Tibial artery (tissue), 4 donors: Measurements from ENCODE around the gene FGF11.

Source experiments
- DNase-seq, 2 donors: peaks; one replicate each; pipeline ENCODE4 v3.0.0-alpha.2; 2019
- H3K27ac ChIP-seq, 2 donors: fragments of 200-600 bp; sonication (generic) in 1 of 2; 1 replicate in 1 of 2; 2 replicates in 1 of 2; pipeline ENCODE4 v1.5.1; 2018 to 2019; ENCODE audit warnings: mild to moderate bottlenecking in 1 of 2
- H3K27me3 ChIP-seq, 2 donors: fragments of 200-600 bp; sonication (generic) in 1 of 2; one replicate each; pipeline versions ENCODE4 v1.5.1 to v1.6.0; 2016 to 2019
- H3K36me3 ChIP-seq, 3 donors: fragments of 200-600 bp; sonication (generic) in 2 of 3; one replicate each; pipeline ENCODE4 v1.5.1; 2016 to 2019; ENCODE audit warnings: mild to moderate bottlenecking in 2 of 3
- H3K4me1 ChIP-seq, 4 donors: fragments of 200-600 bp; sonication (generic) in 2 of 4; 1 replicate in 3 of 4; 2 replicates in 1 of 4; pipeline ENCODE4 v1.5.1; 2016 to 2019
- H3K4me3 ChIP-seq, 2 donors: fragments of 200-600 bp; sonication (generic) in 1 of 2; 1 replicate in 1 of 2; 2 replicates in 1 of 2; pipeline ENCODE4 v1.5.1; 2018 to 2019; ENCODE audit warnings: mild to moderate bottlenecking in 2 of 2
- H3K9me3 ChIP-seq, 3 donors: fragments of 200-600 bp; sonication (generic) in 1 of 3; one replicate each; pipeline ENCODE4 v1.5.1; 2016 to 2019
- CTCF ChIP-seq, 2 experiments: fragments of 200-600 bp in 1 of 2; fragments of 450-650 bp in 1 of 2; IDR thresholded peaks; one replicate each; pipeline ENCODE4 v1.5.1; 2017 to 2019; ENCODE audit warnings: antibody characterized with exemption in 2 of 2, mild to moderate bottlenecking in 1 of 2, moderate library complexity in 1 of 2
- intact Hi-C: fragments of 100-400 bp; cut with DNase I; formaldehyde crosslinking; loops from one replicate; pipeline ENCODE4 v1.15.0; 2023; ENCODE audit warnings: low total_unique reads

Gene FGF11

GRCh38 chr17:7427549-7427948, 11.8 kb upstream of the FGF11 start:
- no peak for DNase-seq
- intact Hi-C loops, result no loop called here
- Histone ChIP-seq H3K27me3 (no peaks in the 10 kb centered on the region), H3K27ac (no peak overlapping the region), H3K36me3 (no peaks in the 10 kb centered on the region), H3K9me3 (no peaks in the 10 kb centered on the region), H3K4me1 (no peaks in the 10 kb centered on the region), H3K4me3 (no peak overlapping the region)
- TF ChIP-seq CTCF (IDR thresholded peaks at IDR 0.05), result no peak

GRCh38 chr17:7428557-7428956, 10.8 kb upstream of the FGF11 start, which contains the start of gene SPEM3:
SPEM3 (plus strand) TSS chr17:7428857; CDS start chr17:7428903, 46 bp downstream.
- DNase-seq, result no peak
- Histone ChIP-seq H3K27me3 (no peaks in the 10 kb centered on the region), H3K4me1 (no peaks in the 10 kb centered on the region), H3K36me3 (no peaks in the 10 kb centered on the region), H3K9me3 (no peaks in the 10 kb centered on the region), H3K27ac (no peak within 1 kb of the TSS), H3K4me3 (no peak within 1 kb of the TSS)
- no peak for TF ChIP-seq CTCF (IDR thresholded peaks at IDR 0.05)
- intact Hi-C loops, result no loop called here

GRCh38 chr17:7429722-7430121, 9.6 kb upstream of the FGF11 start:
- intact Hi-C loops, result no loop called here
- no peak overlapping the region for H3K4me3 ChIP-seq
- H3K4me1 ChIP-seq, result peaks cover 0 to 1% (median under 1%) of the 10 kb centered on the region in 4 donors
- H3K36me3 ChIP-seq, result no peaks in the 10 kb centered on the region
- DNase-seq, result no peak
- no peaks in the 10 kb centered on the region for H3K9me3 ChIP-seq
- no peak for TF ChIP-seq CTCF (IDR thresholded peaks at IDR 0.05)
- H3K27ac ChIP-seq, result no peak overlapping the region
- no peaks in the 10 kb centered on the region for H3K27me3 ChIP-seq

GRCh38 chr17:7431231-7431630, 8.1 kb upstream of the FGF11 start:
- Histone ChIP-seq H3K4me3 (no peak overlapping the region), H3K9me3 (no peaks in the 10 kb centered on the region), H3K36me3 (no peaks in the 10 kb centered on the region), H3K27me3 (no peaks in the 10 kb centered on the region), H3K27ac (no peak overlapping the region), H3K4me1 (peaks cover 0 to 13% (median 11%) of the 10 kb centered on the region in 4 donors)
- intact Hi-C loops, result no loop called here
- TF ChIP-seq CTCF (IDR thresholded peaks at IDR 0.05), result no peak
- no peak for DNase-seq

GRCh38 chr17:7432296-7432695, 7.0 kb upstream of the FGF11 start:
- TF ChIP-seq CTCF (IDR thresholded peaks at IDR 0.05), result no peak
- intact Hi-C loops, result no loop called here

More at GRCh38 chr17:7432296-7432695, 7.0 kb upstream of the FGF11 start:
- Histone ChIP-seq H3K4me3 (no peak overlapping the region), H3K36me3 (no peaks in the 10 kb centered on the region), H3K9me3 (no peaks in the 10 kb centered on the region), H3K27ac (no peak overlapping the region), H3K27me3 (peaks cover 0 to 1% of the 10 kb centered on the region in 2 donors), H3K4me1 (peaks cover 0 to 22% (median 21%) of the 10 kb centered on the region in 4 donors)
- DNase-seq, result no peak
